ENCODE measurements around the gene IDS. TPM values are rescaled to one million over a fixed set of nuclear protein-coding genes. Genes with fewer than 3 reads are reported as not detected.

IDS gene
- total and polyA plus RNA-seq, 8 donors, result 8.7 to 138 (median 41.7) TPM

DNA sequence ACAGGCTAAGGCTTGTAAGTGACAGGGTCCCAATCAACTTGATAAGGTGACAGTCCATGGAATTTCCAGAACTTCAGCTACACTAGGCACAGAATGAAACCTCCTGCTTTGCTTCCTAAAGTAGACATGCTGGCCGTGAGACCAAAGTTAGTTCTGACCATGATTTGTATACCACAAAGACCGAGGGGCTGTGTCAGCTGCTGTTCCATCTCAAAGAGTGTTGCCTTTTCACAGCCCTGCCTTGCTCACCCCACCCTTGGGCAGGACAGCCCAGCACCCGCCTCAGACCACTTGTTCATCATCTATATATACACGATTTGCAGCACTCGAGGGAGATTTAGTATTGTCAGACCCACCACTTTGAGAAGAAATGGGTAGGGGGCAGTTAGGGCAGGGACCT lies 5.3 kb downstream of the IDS start:
- Histone ChIP-seq H3K9me3 (no peaks in the 10 kb centered on the region), H3K4me3 (no peak overlapping the region), H3K27ac (no peak overlapping the region), H3K27me3 (no peaks in the 10 kb centered on the region), H3K4me1 (peaks cover 0 to 25% (median 9%) of the 10 kb centered on the region in 4 donors), H3K36me3 (peaks cover 7 to 76% (median 72%) of the 10 kb centered on the region in 4 donors)
- DNase-seq, result no peak
- TF ChIP-seq EP300 (IDR thresholded peaks at IDR 0.05), result no peak
- no peak for TF ChIP-seq POLR2AphosphoS5 (IDR thresholded peaks at IDR 0.05)
- TF ChIP-seq POLR2A (IDR thresholded peaks at IDR 0.05), result no peak
- TF ChIP-seq, protein P1, sequence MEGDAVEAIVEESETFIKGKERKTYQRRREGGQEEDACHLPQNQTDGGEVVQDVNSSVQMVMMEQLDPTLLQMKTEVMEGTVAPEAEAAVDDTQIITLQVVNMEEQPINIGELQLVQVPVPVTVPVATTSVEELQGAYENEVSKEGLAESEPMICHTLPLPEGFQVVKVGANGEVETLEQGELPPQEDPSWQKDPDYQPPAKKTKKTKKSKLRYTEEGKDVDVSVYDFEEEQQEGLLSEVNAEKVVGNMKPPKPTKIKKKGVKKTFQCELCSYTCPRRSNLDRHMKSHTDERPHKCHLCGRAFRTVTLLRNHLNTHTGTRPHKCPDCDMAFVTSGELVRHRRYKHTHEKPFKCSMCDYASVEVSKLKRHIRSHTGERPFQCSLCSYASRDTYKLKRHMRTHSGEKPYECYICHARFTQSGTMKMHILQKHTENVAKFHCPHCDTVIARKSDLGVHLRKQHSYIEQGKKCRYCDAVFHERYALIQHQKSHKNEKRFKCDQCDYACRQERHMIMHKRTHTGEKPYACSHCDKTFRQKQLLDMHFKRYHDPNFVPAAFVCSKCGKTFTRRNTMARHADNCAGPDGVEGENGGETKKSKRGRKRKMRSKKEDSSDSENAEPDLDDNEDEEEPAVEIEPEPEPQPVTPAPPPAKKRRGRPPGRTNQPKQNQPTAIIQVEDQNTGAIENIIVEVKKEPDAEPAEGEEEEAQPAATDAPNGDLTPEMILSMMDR (IDR thresholded peaks at IDR 0.05), result no peak
- WGBS, 5 donors, result 61 to 88% (median 86%) methylated on average over 4 to 5 of the region's 5 CpGs
- intact Hi-C loops (cut with DNase I; ENCODE audit: low total_unique reads), result no loop called here

DNA sequence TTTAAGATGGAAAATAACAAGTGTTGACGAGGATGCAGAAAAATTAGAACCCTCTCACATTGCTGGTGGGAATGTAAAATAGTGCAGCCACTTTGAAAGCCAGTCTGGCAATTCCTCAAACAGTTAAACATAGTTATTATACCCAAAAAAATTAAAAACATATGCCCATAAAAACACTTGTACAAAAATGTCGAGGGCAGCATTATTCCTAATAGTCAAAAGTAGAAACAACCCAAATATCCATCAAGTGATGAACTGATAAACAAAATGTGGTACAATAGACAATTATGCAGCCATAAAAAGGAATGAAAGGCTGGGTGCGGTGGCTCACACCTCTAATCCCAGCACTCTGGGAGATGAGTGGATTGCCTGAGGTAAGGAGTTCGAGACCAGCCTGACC lies 6.3 kb downstream of the IDS start:
- intact Hi-C loops (cut with DNase I; ENCODE audit: low total_unique reads), result no loop called here
- no peak for DNase-seq
- Histone ChIP-seq H3K9me3 (no peaks in the 10 kb centered on the region), H3K4me3 (no peak overlapping the region), H3K27me3 (no peaks in the 10 kb centered on the region), H3K27ac (no peak overlapping the region), H3K36me3 (peaks cover 11 to 86% (median 82%) of the 10 kb centered on the region in 4 donors), H3K4me1 (peaks cover 0 to 28% (median 6%) of the 10 kb centered on the region in 4 donors)
- TF ChIP-seq POLR2A (IDR thresholded peaks at IDR 0.05) (no peak), POLR2AphosphoS5 (IDR thresholded peaks at IDR 0.05) (no peak), EP300 (IDR thresholded peaks at IDR 0.05) (no peak)
- TF ChIP-seq, protein P1 (IDR thresholded peaks at IDR 0.05), result no peak
- 81 to 95% (median 90%) methylated on average over 4 of the region's 4 CpGs for WGBS, 5 donors

DNA sequence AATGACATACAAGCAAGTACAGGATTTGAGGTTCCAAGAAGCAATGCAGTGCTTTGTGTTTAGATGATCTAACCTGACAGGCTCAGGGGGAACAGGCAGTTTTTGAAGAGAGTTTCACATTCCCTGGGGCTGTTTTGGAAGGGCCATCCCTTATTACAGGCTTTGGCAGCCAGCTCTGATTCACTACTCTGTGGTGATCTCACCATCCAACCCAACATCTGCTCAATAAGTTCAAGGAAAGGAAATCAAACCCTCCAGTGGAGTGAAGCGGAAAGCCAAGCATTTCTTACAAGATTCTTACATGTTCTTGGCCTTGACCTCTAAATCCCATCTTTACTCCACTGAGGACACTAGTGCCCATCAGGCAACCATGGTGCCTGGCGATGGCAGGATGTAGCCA lies 7.5 kb downstream of the IDS start:
- H3K27ac ChIP-seq, result no peak overlapping the region
- peaks cover 11 to 97% (median 94%) of the 10 kb centered on the region in 4 donors for H3K36me3 ChIP-seq
- H3K27me3 ChIP-seq, result no peaks in the 10 kb centered on the region
- intact Hi-C loops (cut with DNase I; ENCODE audit: low total_unique reads), result no loop called here
- H3K4me3 ChIP-seq, result no peak overlapping the region
- peaks cover 0 to 33% (median 6%) of the 10 kb centered on the region in 4 donors for H3K4me1 ChIP-seq
- H3K9me3 ChIP-seq, result no peaks in the 10 kb centered on the region
- TF ChIP-seq EP300 (IDR thresholded peaks at IDR 0.05) (no peak), POLR2A (IDR thresholded peaks at IDR 0.05) (no peak), POLR2AphosphoS5 (IDR thresholded peaks at IDR 0.05) (no peak)
- TF ChIP-seq, protein P1 (IDR thresholded peaks at IDR 0.05), result no peak
- DNase-seq, result no peak
- 68 to 100% (median 88%) methylated on average over 1 to 2 of the region's 2 CpGs for WGBS, 5 donors

DNA sequence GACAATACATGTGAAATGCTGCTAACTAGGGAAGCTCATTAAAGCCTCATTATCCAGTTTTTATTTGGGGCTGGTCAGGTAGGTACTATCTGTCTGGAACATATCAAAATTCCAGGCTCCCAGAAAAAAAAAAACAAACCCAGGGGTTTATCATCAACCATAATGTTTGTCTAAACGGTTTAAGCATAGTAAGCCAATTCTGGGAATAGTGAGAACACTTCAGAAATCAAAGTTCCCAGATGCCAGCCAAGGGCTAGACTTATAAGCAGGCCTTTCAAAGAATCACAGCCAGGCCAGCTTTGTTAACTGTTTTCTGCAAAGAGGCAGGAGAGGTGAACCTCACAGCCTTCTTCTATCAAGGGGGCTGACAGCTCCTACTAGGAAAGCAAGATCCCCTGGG lies 8.1 kb downstream of the IDS start:
- H3K27ac ChIP-seq, result no peak overlapping the region
- no peaks in the 10 kb centered on the region for H3K27me3 ChIP-seq
- TF ChIP-seq POLR2AphosphoS5 (IDR thresholded peaks at IDR 0.05) (no peak), POLR2A (IDR thresholded peaks at IDR 0.05) (no peak), EP300 (IDR thresholded peaks at IDR 0.05) (no peak)
- TF ChIP-seq, protein P1 (IDR thresholded peaks at IDR 0.05), result no peak
- intact Hi-C loops (cut with DNase I; ENCODE audit: low total_unique reads), result no loop called here
- peaks cover 11 to 100% (median 97%) of the 10 kb centered on the region in 4 donors for H3K36me3 ChIP-seq
- H3K9me3 ChIP-seq, result no peaks in the 10 kb centered on the region
- H3K4me1 ChIP-seq, result peaks cover 0 to 33% (median 5%) of the 10 kb centered on the region in 4 donors
- WGBS, 5 donors, result 29 to 52% (median 31%) methylated on average over 1 of the region's 1 CpG
- no peak overlapping the region for H3K4me3 ChIP-seq
- DNase-seq, result no peak

Measured in stomach (tissue), 9 donors.